ENCODE measurements around the gene TMEM11.

GRCh38 chr17:21214777-21215541, 998 bp upstream of the TMEM11 start:
- TF ChIP-seq POLR2AphosphoS5 (IDR thresholded peaks at IDR 0.05; ENCODE audit: low read depth, low read length): no peak
- no peak for TF ChIP-seq CTCF (IDR thresholded peaks at IDR 0.05)
- TF ChIP-seq REST (IDR thresholded peaks at IDR 0.05; ENCODE audit: insufficient read depth in 1 of 2, low read depth in 2 of 2, low read length in 1 of 2): no peak
